IMR-90 (cell line): ENCODE results near the gene EGLN1.

Experiments
- CTCF ChIP-seq: conservative IDR thresholded peaks from 2 replicates; pipeline ENCODE4 v1.5.1; 2012; ENCODE audit warnings: mild to moderate bottlenecking, low read depth, low read length, improper control_type of control experiment
- ELK1 ChIP-seq: fragments of 150-350 bp; IDR thresholded peaks from 2 replicates; pipeline ENCODE4 v1.6.1; 2016; ENCODE audit warnings: low read depth, mild to moderate bottlenecking, low read length, moderate library complexity, borderline replicate concordance
- POLR2A ChIP-seq: IDR thresholded peaks from 2 replicates; pipeline ENCODE4 v1.6.1; 2012; ENCODE audit warnings: mild to moderate bottlenecking, low read depth, low read length

GRCh38 chr1:231420299-231420958 lies 1.7 kb downstream of the EGLN1 start:
- TF ChIP-seq POLR2A (no peak), CTCF (no peak), ELK1 (no peak)
